ENCODE results near the gene MAGEB1. TPM values are rescaled to one million over a fixed set of nuclear protein-coding genes. Genes with fewer than 3 reads are reported as not detected.

Gene MAGEB1, protein sequence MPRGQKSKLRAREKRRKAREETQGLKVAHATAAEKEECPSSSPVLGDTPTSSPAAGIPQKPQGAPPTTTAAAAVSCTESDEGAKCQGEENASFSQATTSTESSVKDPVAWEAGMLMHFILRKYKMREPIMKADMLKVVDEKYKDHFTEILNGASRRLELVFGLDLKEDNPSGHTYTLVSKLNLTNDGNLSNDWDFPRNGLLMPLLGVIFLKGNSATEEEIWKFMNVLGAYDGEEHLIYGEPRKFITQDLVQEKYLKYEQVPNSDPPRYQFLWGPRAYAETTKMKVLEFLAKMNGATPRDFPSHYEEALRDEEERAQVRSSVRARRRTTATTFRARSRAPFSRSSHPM
- total RNA-seq = under 1 TPM; 0.18 to 0.33 TPM
- not detected for polyA plus RNA-seq (2013, experiment 1 of 2)
- not detected for polyA plus RNA-seq (2013, experiment 2 of 2)
- long read RNA-seq, experiment 1 = 0 reads
- long read RNA-seq, experiment 2 = 0 reads
- long read RNA-seq, experiment 3 = 0 reads
- long read RNA-seq, experiment 4, partial matches to known transcripts = 0 of 2 reads
- long read RNA-seq, experiment 4, other reads (novel, unspliced or antisense) = 1 of 2 reads

DNA sequence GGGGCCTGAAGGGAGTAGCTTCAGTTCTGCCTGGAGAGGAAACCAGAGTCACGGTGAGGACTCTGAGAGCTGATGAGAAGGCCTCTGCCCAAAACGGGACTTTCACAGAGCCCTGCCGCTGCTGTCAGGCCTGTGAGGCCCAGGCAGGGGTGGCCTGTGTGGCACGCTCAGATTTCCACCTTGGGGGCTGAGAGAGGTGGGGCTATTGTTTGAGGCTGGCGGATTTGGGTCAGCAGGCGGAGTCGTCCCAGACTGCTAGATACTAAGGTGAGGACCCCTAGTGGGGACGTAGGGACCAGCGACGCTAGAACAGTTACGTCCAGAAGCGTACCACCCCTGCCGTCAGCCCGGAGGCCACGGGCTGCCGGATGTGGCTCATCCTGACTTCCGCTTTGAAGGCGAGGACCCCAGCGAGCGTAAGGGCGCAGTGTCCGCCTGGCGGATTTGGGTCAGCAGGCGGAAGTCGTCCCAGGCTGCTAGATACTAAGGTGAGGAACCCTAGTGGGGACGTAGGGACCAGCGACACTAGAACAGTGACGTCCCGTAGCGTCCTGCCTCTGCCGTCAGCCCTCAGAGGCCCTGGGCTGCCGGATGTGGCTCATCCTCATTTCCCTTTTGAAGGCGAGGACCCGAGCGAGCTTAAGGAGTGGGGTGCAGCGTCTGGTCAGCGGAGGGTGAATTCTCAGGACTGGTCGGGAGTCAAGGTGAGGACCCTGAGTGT lies at the start of gene MAGEB1:
TSS of gene MAGEB1 (plus strand) at position 378 of the 721 bp plus-strand sequence. CDS start 3,348 bp downstream, outside the sequence.
- Histone ChIP-seq H3K27ac (ENCODE audit: low read depth, low read length) (no peak within 1 kb of the TSS), H3K27me3 (ENCODE audit: control insufficient read depth, insufficient read depth, low read length, poor library complexity, severe bottlenecking) (no peaks in the 10 kb centered on the region), H3K9me3 (ENCODE audit: control insufficient read depth, low read length) (no peaks in the 10 kb centered on the region), H3K4me3 (ENCODE audit: low read length) (no peak within 1 kb of the TSS), H3K36me3 (ENCODE audit: control insufficient read depth, insufficient read depth, low read length) (no peaks in the 10 kb centered on the region), H3K9ac (ENCODE audit: extremely low read depth, low read length, poor library complexity, severe bottlenecking) (no peak within 1 kb of the TSS), H3K4me1 (ENCODE audit: control insufficient read depth, insufficient read depth, low read length) (no peaks in the 10 kb centered on the region)
- DNase-seq = peak; percentile 66
- WGBS, 2 experiments (ENCODE audit: insufficient coverage in 1 of 2, insufficient read length in 1 of 2) = 93 to 94% methylated on average over 15 to 38 of the region's 38 CpGs
- peaks cover 21% of the 10 kb centered on the region for H3K4me1 Mint-ChIP-seq
- TF ChIP-seq, protein P1, sequence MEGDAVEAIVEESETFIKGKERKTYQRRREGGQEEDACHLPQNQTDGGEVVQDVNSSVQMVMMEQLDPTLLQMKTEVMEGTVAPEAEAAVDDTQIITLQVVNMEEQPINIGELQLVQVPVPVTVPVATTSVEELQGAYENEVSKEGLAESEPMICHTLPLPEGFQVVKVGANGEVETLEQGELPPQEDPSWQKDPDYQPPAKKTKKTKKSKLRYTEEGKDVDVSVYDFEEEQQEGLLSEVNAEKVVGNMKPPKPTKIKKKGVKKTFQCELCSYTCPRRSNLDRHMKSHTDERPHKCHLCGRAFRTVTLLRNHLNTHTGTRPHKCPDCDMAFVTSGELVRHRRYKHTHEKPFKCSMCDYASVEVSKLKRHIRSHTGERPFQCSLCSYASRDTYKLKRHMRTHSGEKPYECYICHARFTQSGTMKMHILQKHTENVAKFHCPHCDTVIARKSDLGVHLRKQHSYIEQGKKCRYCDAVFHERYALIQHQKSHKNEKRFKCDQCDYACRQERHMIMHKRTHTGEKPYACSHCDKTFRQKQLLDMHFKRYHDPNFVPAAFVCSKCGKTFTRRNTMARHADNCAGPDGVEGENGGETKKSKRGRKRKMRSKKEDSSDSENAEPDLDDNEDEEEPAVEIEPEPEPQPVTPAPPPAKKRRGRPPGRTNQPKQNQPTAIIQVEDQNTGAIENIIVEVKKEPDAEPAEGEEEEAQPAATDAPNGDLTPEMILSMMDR (conservative IDR thresholded peaks at IDR 0.05) = peak; percentile 68
- H3K4me3 Mint-ChIP-seq = no peak within 1 kb of the TSS
- H3K36me3 Mint-ChIP-seq (ENCODE audit: low read depth) = no peaks in the 10 kb centered on the region
- no peak within 1 kb of the TSS for H3K27ac Mint-ChIP-seq
- peaks cover 5% of the 10 kb centered on the region for H3K9me3 Mint-ChIP-seq
- peaks cover 23% of the 10 kb centered on the region for H3K27me3 Mint-ChIP-seq (ENCODE audit: insufficient read depth)

DNA sequence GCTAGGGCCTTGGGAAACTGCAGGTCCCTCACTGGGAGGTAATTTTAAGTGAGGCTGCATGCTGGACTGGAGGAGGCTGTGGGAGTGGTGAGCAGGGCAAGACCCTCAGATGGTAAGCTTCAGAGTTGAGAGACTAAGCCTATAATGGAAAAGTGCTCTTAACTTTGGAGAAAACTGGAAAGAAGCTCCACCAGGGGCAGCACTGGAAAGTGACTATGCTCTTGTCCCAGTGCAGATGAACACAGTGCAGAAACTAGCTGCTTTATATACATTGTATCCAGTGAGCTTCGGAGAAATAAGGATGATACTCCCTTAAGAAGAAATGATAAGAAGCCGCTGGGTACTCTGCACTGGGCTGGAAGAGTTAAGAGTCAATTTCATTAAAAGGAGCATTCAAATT lies 34.8 kb upstream of the MAGEB1 start:
- 100% methylated on average over 1 to 2 of the region's 2 CpGs for WGBS, 2 experiments (ENCODE audit: insufficient coverage in 1 of 2, insufficient read length in 1 of 2)
- H3K27me3 ChIP-seq (ENCODE audit: control insufficient read depth, insufficient read depth, low read length, poor library complexity, severe bottlenecking) = no peaks in the 10 kb centered on the region
- H3K4me1 Mint-ChIP-seq = peaks cover 16% of the 10 kb centered on the region
- no peak overlapping the region for H3K9ac ChIP-seq (ENCODE audit: extremely low read depth, low read length, poor library complexity, severe bottlenecking)
- H3K36me3 ChIP-seq (ENCODE audit: control insufficient read depth, insufficient read depth, low read length) = no peaks in the 10 kb centered on the region
- peak; percentile 32 for DNase-seq
- peaks cover 26% of the 10 kb centered on the region for H3K27me3 Mint-ChIP-seq (ENCODE audit: insufficient read depth)
- peaks cover 4% of the 10 kb centered on the region for H3K36me3 Mint-ChIP-seq (ENCODE audit: low read depth)
- no peak overlapping the region for H3K27ac Mint-ChIP-seq
- no peaks in the 10 kb centered on the region for H3K9me3 ChIP-seq (ENCODE audit: control insufficient read depth, low read length)
- TF ChIP-seq, protein P1 (conservative IDR thresholded peaks at IDR 0.05) = peak; percentile 67
- no peak overlapping the region for H3K4me3 Mint-ChIP-seq
- H3K4me3 ChIP-seq (ENCODE audit: low read length) = no peak overlapping the region
- no peak overlapping the region for H3K27ac ChIP-seq (ENCODE audit: low read depth, low read length)
- no peaks in the 10 kb centered on the region for H3K4me1 ChIP-seq (ENCODE audit: control insufficient read depth, insufficient read depth, low read length)
- H3K9me3 Mint-ChIP-seq = peaks cover 21% of the 10 kb centered on the region

DNA sequence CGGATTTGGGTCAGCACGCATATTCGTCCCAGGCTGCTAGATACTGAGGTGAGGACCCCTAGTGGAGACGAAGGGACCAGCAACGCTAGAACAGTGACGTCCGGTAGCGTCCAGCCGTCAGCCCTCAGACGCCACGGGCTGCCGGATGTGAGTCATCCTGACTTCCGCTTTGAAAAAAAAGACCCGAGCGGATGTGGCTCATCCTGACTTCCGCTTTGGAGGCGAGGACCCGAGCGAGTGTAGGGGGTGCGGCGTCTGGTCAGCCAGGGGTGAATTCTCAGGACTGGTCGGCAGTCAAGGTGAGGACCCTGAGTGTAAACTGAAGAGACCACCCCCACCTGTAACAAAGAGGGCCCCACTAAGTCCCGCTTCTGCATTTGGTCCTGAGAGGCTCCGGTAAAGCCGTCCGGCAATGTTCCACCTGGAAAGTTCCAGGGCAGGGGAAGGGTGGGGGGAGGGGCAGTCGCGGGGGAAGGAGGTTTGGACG lies 31.5 kb upstream of the MAGEB1 start, which contains the start of gene MAGEB2:
TSS of gene MAGEB2 (plus strand) at position 207 of the 487 bp plus-strand sequence. CDS start 3,018 bp downstream, outside the sequence.
- H3K27me3 ChIP-seq (ENCODE audit: control insufficient read depth, insufficient read depth, low read length, poor library complexity, severe bottlenecking) = no peaks in the 10 kb centered on the region
- H3K36me3 ChIP-seq (ENCODE audit: control insufficient read depth, insufficient read depth, low read length) = no peaks in the 10 kb centered on the region
- WGBS, 2 experiments (ENCODE audit: insufficient coverage in 1 of 2, insufficient read length in 1 of 2) = 93 to 95% methylated on average over 3 to 27 of the region's 29 CpGs
- H3K4me3 ChIP-seq (ENCODE audit: low read length) = no peak within 1 kb of the TSS
- Mint-ChIP-seq H3K4me1 (peaks cover 33% of the 10 kb centered on the region), H3K4me3 (no peak within 1 kb of the TSS), H3K27me3 (ENCODE audit: insufficient read depth) (peaks cover 45% of the 10 kb centered on the region), H3K36me3 (ENCODE audit: low read depth) (peaks cover 5% of the 10 kb centered on the region), H3K9me3 (peaks cover 23% of the 10 kb centered on the region), H3K27ac (no peak within 1 kb of the TSS)
- TF ChIP-seq, protein P1 (conservative IDR thresholded peaks at IDR 0.05) = peak; percentile 50
- H3K4me1 ChIP-seq (ENCODE audit: control insufficient read depth, insufficient read depth, low read length) = no peaks in the 10 kb centered on the region
- H3K27ac ChIP-seq (ENCODE audit: low read depth, low read length) = no peak within 1 kb of the TSS
- no peak within 1 kb of the TSS for H3K9ac ChIP-seq (ENCODE audit: extremely low read depth, low read length, poor library complexity, severe bottlenecking)
- no peak for DNase-seq
- H3K9me3 ChIP-seq (ENCODE audit: control insufficient read depth, low read length) = no peaks in the 10 kb centered on the region

All from endodermal cell (in vitro differentiated cells).